ENCODE data around the gene CUZD1. TPM values are rescaled to one million over a fixed set of nuclear protein-coding genes. Genes with fewer than 3 reads are reported as not detected.

The CUZD1 gene
- total RNA-seq, 4 donors from 2014 or later: 0.26 to 2.7 (median 0.81) TPM; not detected in 1

- Histone ChIP-seq H3K27me3 (no peaks in the 10 kb centered on the region), H3K4me1 (no peaks in the 10 kb centered on the region), H3K36me3 (no peaks in the 10 kb centered on the region), H3K4me3 (no peak overlapping the region), H3K27ac (no peak overlapping the region), H3K9me3 (no peaks in the 10 kb centered on the region)
- TF ChIP-seq POLR2AphosphoS5 (IDR thresholded peaks at IDR 0.05): no peak
- no peak for TF ChIP-seq EP300 (IDR thresholded peaks at IDR 0.05)
- TF ChIP-seq, protein P1, sequence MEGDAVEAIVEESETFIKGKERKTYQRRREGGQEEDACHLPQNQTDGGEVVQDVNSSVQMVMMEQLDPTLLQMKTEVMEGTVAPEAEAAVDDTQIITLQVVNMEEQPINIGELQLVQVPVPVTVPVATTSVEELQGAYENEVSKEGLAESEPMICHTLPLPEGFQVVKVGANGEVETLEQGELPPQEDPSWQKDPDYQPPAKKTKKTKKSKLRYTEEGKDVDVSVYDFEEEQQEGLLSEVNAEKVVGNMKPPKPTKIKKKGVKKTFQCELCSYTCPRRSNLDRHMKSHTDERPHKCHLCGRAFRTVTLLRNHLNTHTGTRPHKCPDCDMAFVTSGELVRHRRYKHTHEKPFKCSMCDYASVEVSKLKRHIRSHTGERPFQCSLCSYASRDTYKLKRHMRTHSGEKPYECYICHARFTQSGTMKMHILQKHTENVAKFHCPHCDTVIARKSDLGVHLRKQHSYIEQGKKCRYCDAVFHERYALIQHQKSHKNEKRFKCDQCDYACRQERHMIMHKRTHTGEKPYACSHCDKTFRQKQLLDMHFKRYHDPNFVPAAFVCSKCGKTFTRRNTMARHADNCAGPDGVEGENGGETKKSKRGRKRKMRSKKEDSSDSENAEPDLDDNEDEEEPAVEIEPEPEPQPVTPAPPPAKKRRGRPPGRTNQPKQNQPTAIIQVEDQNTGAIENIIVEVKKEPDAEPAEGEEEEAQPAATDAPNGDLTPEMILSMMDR (IDR thresholded peaks at IDR 0.05): no peak
- no peak for TF ChIP-seq POLR2A (IDR thresholded peaks at IDR 0.05)
- DNase-seq (ENCODE audit: low spot score in 2 of 2): no peak
- WGBS: 97% methylated on average over 2 of the region's 2 CpGs
Observed at GRCh38 chr10:122835908-122836307, 9.7 kb downstream of the CUZD1 start.

DNA sequence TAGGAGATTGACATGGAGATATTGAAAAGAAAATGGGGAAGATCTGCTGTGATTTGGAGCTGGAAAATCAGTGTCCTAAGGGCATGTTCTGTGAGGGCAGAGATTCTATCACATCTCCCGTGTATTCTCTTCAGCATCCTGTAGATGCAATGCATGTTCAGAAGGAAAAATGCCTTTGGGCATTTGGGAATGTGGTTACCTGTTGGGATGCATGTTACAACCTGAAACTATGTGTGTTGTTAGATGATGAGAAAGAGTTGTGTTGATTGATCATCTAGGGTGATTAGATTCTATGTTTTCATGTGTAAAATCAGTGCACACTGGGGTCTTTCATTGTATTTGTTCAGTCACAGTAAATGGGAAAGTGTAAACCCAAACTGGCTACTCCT lies 14.7 kb downstream of the CUZD1 start:
- TF ChIP-seq POLR2A (IDR thresholded peaks at IDR 0.05): no peak
- TF ChIP-seq, protein P1 (IDR thresholded peaks at IDR 0.05): no peak
- TF ChIP-seq POLR2AphosphoS5 (IDR thresholded peaks at IDR 0.05): no peak
- TF ChIP-seq EP300 (IDR thresholded peaks at IDR 0.05): no peak
- Histone ChIP-seq H3K9me3 (no peaks in the 10 kb centered on the region), H3K36me3 (no peaks in the 10 kb centered on the region), H3K27ac (no peak overlapping the region), H3K4me1 (no peaks in the 10 kb centered on the region), H3K4me3 (no peak overlapping the region), H3K27me3 (peaks cover 16% of the 10 kb centered on the region)
- 67% methylated on average over 1 of the region's 1 CpG for WGBS
- DNase-seq (ENCODE audit: low spot score in 2 of 2): no peak

DNA sequence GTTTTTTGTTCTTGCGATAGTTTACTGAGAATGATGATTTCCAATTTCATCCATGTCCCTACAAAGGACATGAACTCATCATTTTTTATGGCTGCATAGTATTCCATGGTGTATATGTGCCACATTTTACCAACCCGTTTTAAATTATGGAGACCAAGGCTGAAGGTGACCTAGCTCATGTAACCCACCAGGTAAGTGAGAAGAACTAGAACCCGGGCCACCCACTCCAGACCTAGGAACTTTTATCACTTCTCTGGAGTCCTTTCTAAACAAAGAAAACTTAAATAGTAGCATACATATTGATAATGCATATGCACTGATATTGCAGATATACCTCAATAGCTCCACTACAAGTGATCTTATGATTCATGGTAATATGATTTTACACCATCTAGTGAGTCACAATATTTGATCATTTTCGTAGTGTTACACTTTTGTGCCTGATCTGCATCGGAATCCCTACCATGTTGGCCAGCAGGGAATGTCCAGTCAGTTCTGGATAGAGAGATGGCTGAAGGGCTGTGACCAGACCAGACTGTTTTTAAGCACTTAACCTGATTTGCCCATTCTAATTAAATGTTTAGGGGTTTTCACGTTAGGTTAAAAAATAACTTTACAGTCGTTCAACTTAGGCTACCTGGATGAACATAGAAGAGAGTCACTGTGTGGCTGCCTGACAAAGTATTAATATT lies 15.2 kb downstream of the CUZD1 start:
- DNase-seq (ENCODE audit: low spot score in 2 of 2): no peak
- WGBS: 86% methylated on average over 7 of the region's 7 CpGs

DNA sequence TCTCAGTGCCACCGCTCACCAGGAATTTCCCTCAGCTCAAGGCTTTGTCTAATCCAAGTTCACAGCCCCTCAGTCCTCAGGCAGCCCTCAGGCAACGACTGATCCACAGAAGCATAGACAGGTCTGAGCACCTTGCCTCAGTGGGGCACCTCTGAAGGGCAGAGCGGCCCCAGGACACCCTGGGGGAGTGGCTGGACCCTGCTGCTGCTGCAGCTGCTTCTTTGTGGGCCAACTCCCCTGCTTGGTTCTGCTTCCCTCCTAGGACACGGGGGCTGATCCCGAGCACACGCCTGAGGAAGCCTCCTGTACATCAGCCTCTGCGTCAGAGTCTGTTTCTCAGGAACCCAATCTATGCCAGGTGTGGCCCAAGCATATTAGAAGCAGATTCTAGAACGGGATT lies 16.2 kb downstream of the CUZD1 start:
- no peak for DNase-seq (ENCODE audit: low spot score in 2 of 2)
- no peaks in the 10 kb centered on the region for H3K9me3 ChIP-seq
- H3K27me3 ChIP-seq: peaks cover 16% of the 10 kb centered on the region
- H3K4me1 ChIP-seq: no peaks in the 10 kb centered on the region
- no peak overlapping the region for H3K27ac ChIP-seq
- TF ChIP-seq, protein P1 (IDR thresholded peaks at IDR 0.05): no peak
- TF ChIP-seq POLR2A (IDR thresholded peaks at IDR 0.05): no peak
- TF ChIP-seq POLR2AphosphoS5 (IDR thresholded peaks at IDR 0.05): no peak
- TF ChIP-seq EP300 (IDR thresholded peaks at IDR 0.05): no peak
- 73% methylated on average over 7 of the region's 8 CpGs for WGBS
- H3K36me3 ChIP-seq: no peaks in the 10 kb centered on the region
- no peak overlapping the region for H3K4me3 ChIP-seq

More for the DNA sequence above, 15.2 kb downstream of the CUZD1 start:
- TF ChIP-seq, protein P1 (IDR thresholded peaks at IDR 0.05): no peak
- TF ChIP-seq POLR2AphosphoS5 (IDR thresholded peaks at IDR 0.05) (no peak), POLR2A (IDR thresholded peaks at IDR 0.05) (no peak), EP300 (IDR thresholded peaks at IDR 0.05) (no peak)
- no peak overlapping the region for H3K27ac ChIP-seq
- H3K9me3 ChIP-seq: no peaks in the 10 kb centered on the region
- H3K4me3 ChIP-seq: no peak overlapping the region
- H3K27me3 ChIP-seq: peaks cover 16% of the 10 kb centered on the region
- H3K4me1 ChIP-seq: no peaks in the 10 kb centered on the region
- H3K36me3 ChIP-seq: no peaks in the 10 kb centered on the region

GRCh38 chr10:122828716-122829255 lies 16.9 kb downstream of the CUZD1 start:
- no peak for DNase-seq (ENCODE audit: low spot score in 2 of 2)
- Histone ChIP-seq H3K4me1 (no peaks in the 10 kb centered on the region), H3K27me3 (peaks cover 16% of the 10 kb centered on the region), H3K4me3 (no peak overlapping the region), H3K27ac (no peak overlapping the region), H3K9me3 (no peaks in the 10 kb centered on the region), H3K36me3 (no peaks in the 10 kb centered on the region)
- 78% methylated on average over 4 of the region's 4 CpGs for WGBS
- TF ChIP-seq POLR2AphosphoS5 (IDR thresholded peaks at IDR 0.05) (no peak), EP300 (IDR thresholded peaks at IDR 0.05) (no peak), POLR2A (IDR thresholded peaks at IDR 0.05) (no peak)
- TF ChIP-seq, protein P1 (IDR thresholded peaks at IDR 0.05): no peak
